ENCODE measurements around the gene DPP4.

GRCh38 chr2:162017233-162017632, 56.8 kb downstream of the DPP4 start:
- TF ChIP-seq, protein P1, sequence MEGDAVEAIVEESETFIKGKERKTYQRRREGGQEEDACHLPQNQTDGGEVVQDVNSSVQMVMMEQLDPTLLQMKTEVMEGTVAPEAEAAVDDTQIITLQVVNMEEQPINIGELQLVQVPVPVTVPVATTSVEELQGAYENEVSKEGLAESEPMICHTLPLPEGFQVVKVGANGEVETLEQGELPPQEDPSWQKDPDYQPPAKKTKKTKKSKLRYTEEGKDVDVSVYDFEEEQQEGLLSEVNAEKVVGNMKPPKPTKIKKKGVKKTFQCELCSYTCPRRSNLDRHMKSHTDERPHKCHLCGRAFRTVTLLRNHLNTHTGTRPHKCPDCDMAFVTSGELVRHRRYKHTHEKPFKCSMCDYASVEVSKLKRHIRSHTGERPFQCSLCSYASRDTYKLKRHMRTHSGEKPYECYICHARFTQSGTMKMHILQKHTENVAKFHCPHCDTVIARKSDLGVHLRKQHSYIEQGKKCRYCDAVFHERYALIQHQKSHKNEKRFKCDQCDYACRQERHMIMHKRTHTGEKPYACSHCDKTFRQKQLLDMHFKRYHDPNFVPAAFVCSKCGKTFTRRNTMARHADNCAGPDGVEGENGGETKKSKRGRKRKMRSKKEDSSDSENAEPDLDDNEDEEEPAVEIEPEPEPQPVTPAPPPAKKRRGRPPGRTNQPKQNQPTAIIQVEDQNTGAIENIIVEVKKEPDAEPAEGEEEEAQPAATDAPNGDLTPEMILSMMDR (optimal IDR thresholded peaks at IDR 0.05 in 1 of 3, IDR thresholded peaks at IDR 0.05 in 1 of 3, conservative IDR thresholded peaks at IDR 0.05 in 1 of 3; ENCODE audit: extremely low read depth in 1 of 3, insufficient read depth in 2 of 3, low read length in 3 of 3), result no peak
- no peak for TF ChIP-seq EZH2 (IDR thresholded peaks at IDR 0.05; ENCODE audit: low read length)

All from keratinocyte (primary cell).